ENCODE measurements around the gene COL17A1. TPM values are rescaled to one million over a fixed set of nuclear protein-coding genes. Genes with fewer than 3 reads are reported as not detected.
A peak's percentile ranks its signal among the peaks of the same experiment; 100 is the strongest.

COL17A1 gene
- total RNA-seq = not detected
- long read RNA-seq = 0 reads

GRCh38 chr10:104085801-104086400 is at the start of gene COL17A1:
COL17A1 (minus strand) TSS chr10:104085880; CDS start chr10:104080673, 5,207 bp downstream.
- intact Hi-C loops (cut with micrococcal nuclease) = no loop called here
- H3K4me1 ChIP-seq = no peaks in the 10 kb centered on the region

DNA sequence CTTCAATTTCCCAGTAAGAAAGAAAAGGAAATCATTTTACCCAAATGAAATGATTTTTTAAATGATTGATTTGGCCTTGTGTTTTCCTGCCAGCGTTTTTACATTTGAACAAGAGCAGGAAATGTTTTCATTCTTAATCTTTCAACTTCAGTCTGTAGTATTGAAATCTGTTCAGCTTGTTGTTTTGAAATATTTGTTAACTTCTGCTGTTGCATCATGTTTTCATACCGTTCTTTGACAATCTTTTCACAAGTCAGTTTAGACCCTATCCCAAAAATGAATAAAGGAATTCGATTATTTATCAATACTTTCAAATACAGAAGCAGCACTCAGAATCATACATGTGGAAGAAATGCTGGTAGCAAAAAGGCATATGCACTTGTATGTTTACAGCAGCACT is 44.4 kb upstream of the COL17A1 start:
- no peak overlapping the region for H3K4me3 ChIP-seq
- H3K36me3 ChIP-seq = peaks cover 11% of the 10 kb centered on the region
- intact Hi-C loops (cut with micrococcal nuclease) = no loop called here
- no peak overlapping the region for H3K27ac ChIP-seq (replicated peaks)
- no peak for DNase-seq
- no peaks in the 10 kb centered on the region for H3K9me3 ChIP-seq (replicated peaks)
- TF ChIP-seq CTCF (IDR thresholded peaks at IDR 0.05; ENCODE audit: borderline replicate concordance) = no peak
- H3K4me1 ChIP-seq = peaks cover 8% of the 10 kb centered on the region
- H3K27me3 ChIP-seq (ENCODE audit: low read depth) = no peaks in the 10 kb centered on the region

More at GRCh38 chr10:104085801-104086400, at the start of gene COL17A1:
- Histone ChIP-seq H3K36me3 (no peaks in the 10 kb centered on the region), H3K27ac (replicated peaks) (no peak within 1 kb of the TSS), H3K4me3 (no peak within 1 kb of the TSS), H3K9me3 (replicated peaks) (no peaks in the 10 kb centered on the region), H3K27me3 (ENCODE audit: low read depth) (no peaks in the 10 kb centered on the region)
- TF ChIP-seq CTCF (IDR thresholded peaks at IDR 0.05; ENCODE audit: borderline replicate concordance) = no peak
- no peak for DNase-seq

GRCh38 chr10:104128214-104128613 is 42.5 kb upstream of the COL17A1 start:
- Histone ChIP-seq H3K9me3 (replicated peaks) (no peaks in the 10 kb centered on the region), H3K4me3 (no peak overlapping the region), H3K27ac (replicated peaks) (no peak overlapping the region), H3K36me3 (peaks cover 15% of the 10 kb centered on the region), H3K27me3 (ENCODE audit: low read depth) (no peaks in the 10 kb centered on the region), H3K4me1 (peaks cover 8% of the 10 kb centered on the region)
- TF ChIP-seq CTCF (IDR thresholded peaks at IDR 0.05; ENCODE audit: borderline replicate concordance) = no peak
- no peak for DNase-seq
- intact Hi-C loops (cut with micrococcal nuclease) = loop anchor here (10.0 kb wide), 1 partner anchor 243 kb away; no protein-coding TSS in a partner anchor

GRCh38 chr10:104127411-104127810 is 41.7 kb upstream of the COL17A1 start:
- intact Hi-C loops (cut with micrococcal nuclease) = loop anchor here (10.0 kb wide), 1 partner anchor 243 kb away; no protein-coding TSS in a partner anchor
- no peaks in the 10 kb centered on the region for H3K27me3 ChIP-seq (ENCODE audit: low read depth)
- H3K27ac ChIP-seq (replicated peaks) = no peak overlapping the region
- TF ChIP-seq CTCF (IDR thresholded peaks at IDR 0.05; ENCODE audit: borderline replicate concordance) = peak; percentile 10
- H3K9me3 ChIP-seq (replicated peaks) = no peaks in the 10 kb centered on the region
- H3K36me3 ChIP-seq = peaks cover 15% of the 10 kb centered on the region
- no peak overlapping the region for H3K4me3 ChIP-seq
- no peak for DNase-seq
- H3K4me1 ChIP-seq = peaks cover 16% of the 10 kb centered on the region

GRCh38 chr10:104123397-104123796 is 37.7 kb upstream of the COL17A1 start:
- H3K4me3 ChIP-seq = no peak overlapping the region
- H3K36me3 ChIP-seq = peaks cover 15% of the 10 kb centered on the region
- H3K4me1 ChIP-seq = peaks cover 35% of the 10 kb centered on the region
- peak; percentile 18 for TF ChIP-seq CTCF (IDR thresholded peaks at IDR 0.05; ENCODE audit: borderline replicate concordance)
- no peaks in the 10 kb centered on the region for H3K9me3 ChIP-seq (replicated peaks)
- H3K27me3 ChIP-seq (ENCODE audit: low read depth) = no peaks in the 10 kb centered on the region
- H3K27ac ChIP-seq (replicated peaks) = no peak overlapping the region
- no peak for DNase-seq
- intact Hi-C loops (cut with micrococcal nuclease) = loop anchor here (10.0 kb wide), 1 partner anchor 239 kb away; no protein-coding TSS in a partner anchor

All from left ventricle myocardium inferior (tissue), 1 donor.